ENCODE measurements around the gene HSBP1. TPM values are rescaled to one million over a fixed set of nuclear protein-coding genes. Genes with fewer than 3 reads are reported as not detected.

HSBP1 gene
- polyA plus RNA-seq, 2 of the 4 experiments (the other 2 are of a cell fraction), result 190 to 280 TPM

DNA sequence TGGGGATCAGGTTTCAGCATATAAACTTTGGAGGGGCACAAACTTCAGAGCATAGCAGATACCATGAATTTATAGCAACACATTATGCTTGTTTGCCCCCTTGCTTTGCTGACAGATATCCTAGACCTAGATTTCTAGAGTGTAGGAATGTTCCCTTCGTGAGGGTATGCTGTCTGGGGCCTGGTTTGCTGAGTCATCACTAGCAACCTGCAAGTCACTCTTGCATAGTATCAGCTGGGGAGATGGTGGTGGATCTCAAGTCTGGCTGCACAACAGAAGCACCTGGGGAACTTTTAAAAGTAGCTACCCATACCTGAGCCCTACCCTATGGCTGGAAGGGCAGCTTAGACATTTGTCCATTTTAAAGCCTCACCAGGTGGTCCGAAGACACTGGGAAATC, 22.3 kb upstream of the HSBP1 start:
- CTCF ChIA-PET, result interaction anchor here (1.1 to 1.5 kb wide), 2 partner anchors 21 to 41 kb away, joined by 3 to 4 read pairs; no protein-coding TSS in a partner anchor
- TF ChIP-seq ZFP36 (IDR thresholded peaks at IDR 0.05; ENCODE audit: borderline replicate concordance, partially characterized antibody) (no peak), JUNB (IDR thresholded peaks at IDR 0.05) (no peak), NFE2L2 (conservative IDR thresholded peaks at IDR 0.05; ENCODE audit: low read length) (peak; percentile 49; the same call in 1 of the 2 replicates), PHF8 (IDR thresholded peaks at IDR 0.05; ENCODE audit: borderline replicate concordance, low read depth) (no peak), MAFK (IDR thresholded peaks at IDR 0.05; ENCODE audit: partially characterized antibody) (peak; percentile 84)
- WGBS (ENCODE audit: missing lambda C conversion rate), result 21% methylated on average over 2 of the region's 2 CpGs
- no peak for FAIRE-seq
- H3K4me1 ChIP-seq, result no peaks in the 10 kb centered on the region
- H3K4me2 ChIP-seq, result no peak overlapping the region
- no peak for ATAC-seq
- POLR2A ChIA-PET, result no interaction called here
- H3K9me3 ChIP-seq, result no peaks in the 10 kb centered on the region
- H3K4me3 ChIP-seq, result no peak overlapping the region
- no peak overlapping the region for H3K27ac ChIP-seq
- no peak for DNase-seq (ENCODE audit: low read depth in 1 of 2, low spot score in 1 of 2)

DNA sequence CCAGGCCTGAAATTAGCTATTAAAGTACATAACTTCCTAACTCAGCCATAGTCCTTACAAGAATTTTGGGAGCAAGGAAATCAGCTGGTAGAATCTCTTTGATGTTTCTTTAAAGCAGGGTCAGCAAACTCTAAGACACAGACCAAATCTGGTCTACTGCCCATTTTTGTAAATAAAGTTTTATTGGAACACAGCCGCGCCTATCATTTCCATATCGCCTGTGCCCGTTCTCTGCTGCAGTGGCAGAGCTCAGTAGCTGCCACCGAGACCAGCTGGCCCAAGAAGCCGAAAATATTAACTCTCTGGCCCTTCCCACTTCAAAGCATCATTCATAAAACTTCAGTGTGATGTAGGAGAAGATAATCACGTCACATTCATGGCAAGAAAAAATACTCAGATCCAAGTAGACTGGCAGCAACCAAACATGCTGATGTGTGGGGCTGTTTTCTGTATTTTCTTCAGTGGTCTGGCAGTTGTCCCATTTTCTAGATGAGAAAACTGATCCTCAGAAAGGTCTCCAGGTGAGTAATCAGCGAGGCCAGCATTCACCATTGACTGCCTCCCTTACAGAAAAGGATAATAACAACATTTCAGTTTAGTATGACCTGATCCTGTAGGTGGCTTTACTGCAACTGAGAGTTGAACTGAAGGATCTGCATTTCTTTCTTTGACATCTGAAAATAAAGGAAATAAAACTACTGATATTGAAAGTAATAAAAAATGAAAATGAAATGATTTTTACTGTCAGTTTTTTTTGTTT, 18.0 kb upstream of the HSBP1 start:
- Histone ChIP-seq H3K4me1 (no peaks in the 10 kb centered on the region), H3K4me3 (no peak overlapping the region), H3K27ac (no peak overlapping the region), H3K9me3 (no peaks in the 10 kb centered on the region), H3K4me2 (no peak overlapping the region)
- no peak for FAIRE-seq
- no peak for ATAC-seq
- TF ChIP-seq FOSB (CRISPR knock-in tag; IDR thresholded peaks at IDR 0.05) (no peak), RFX5 (IDR thresholded peaks at IDR 0.05) (no peak), BCL3 (IDR thresholded peaks at IDR 0.05) (no peak), GATA3 (IDR thresholded peaks at IDR 0.05; ENCODE audit: borderline replicate concordance) (no peak), EP300 (IDR thresholded peaks at IDR 0.05) (no peak), ZC3H11A (IDR thresholded peaks at IDR 0.05) (no peak), TP53 (CRISPR knock-in tag; IDR thresholded peaks at IDR 0.05) (no peak), ZNF302 (CRISPR knock-in tag; IDR thresholded peaks at IDR 0.05) (no peak), TFCP2L1 (CRISPR knock-in tag; IDR thresholded peaks at IDR 0.05) (no peak), MYC (IDR thresholded peaks at IDR 0.05; ENCODE audit: borderline replicate concordance, low read length) (no peak), EHMT2 (IDR thresholded peaks at IDR 0.05; ENCODE audit: low read depth) (no peak), HOXB13 (CRISPR knock-in tag; IDR thresholded peaks at IDR 0.05; ENCODE audit: low read depth) (no peak)
- TF ChIP-seq, protein P1, sequence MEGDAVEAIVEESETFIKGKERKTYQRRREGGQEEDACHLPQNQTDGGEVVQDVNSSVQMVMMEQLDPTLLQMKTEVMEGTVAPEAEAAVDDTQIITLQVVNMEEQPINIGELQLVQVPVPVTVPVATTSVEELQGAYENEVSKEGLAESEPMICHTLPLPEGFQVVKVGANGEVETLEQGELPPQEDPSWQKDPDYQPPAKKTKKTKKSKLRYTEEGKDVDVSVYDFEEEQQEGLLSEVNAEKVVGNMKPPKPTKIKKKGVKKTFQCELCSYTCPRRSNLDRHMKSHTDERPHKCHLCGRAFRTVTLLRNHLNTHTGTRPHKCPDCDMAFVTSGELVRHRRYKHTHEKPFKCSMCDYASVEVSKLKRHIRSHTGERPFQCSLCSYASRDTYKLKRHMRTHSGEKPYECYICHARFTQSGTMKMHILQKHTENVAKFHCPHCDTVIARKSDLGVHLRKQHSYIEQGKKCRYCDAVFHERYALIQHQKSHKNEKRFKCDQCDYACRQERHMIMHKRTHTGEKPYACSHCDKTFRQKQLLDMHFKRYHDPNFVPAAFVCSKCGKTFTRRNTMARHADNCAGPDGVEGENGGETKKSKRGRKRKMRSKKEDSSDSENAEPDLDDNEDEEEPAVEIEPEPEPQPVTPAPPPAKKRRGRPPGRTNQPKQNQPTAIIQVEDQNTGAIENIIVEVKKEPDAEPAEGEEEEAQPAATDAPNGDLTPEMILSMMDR (IDR thresholded peaks at IDR 0.05), result no peak
- WGBS (ENCODE audit: missing lambda C conversion rate), result 39% methylated on average over 8 of the region's 8 CpGs
- CTCF ChIA-PET, result no interaction called here
- no peak for DNase-seq (ENCODE audit: low read depth in 1 of 2, low spot score in 1 of 2)
- POLR2A ChIA-PET, result no interaction called here

DNA sequence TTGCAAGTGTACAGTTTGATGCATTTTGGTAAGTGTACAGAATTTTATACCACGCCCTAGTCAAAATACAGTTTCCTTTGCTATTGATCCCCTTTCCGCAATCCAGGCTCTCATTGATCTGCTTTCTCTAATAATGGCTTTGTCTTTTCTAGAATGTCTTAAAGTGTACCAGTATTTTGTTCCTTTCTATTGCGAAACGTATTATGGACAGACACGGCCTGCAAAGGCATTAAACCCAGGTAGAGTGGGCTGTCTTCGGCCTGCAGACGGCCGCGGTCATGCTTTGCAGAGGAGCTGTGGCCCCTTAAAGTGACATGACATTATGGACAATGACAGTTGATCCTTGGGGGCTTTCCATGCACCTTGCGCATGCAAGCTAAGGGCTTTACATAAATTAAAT, 15.9 kb upstream of the HSBP1 start:
- ChIA-PET POLR2A (no interaction called here), CTCF (interaction anchor here (1.1 kb wide), 2 partner anchors 9 to 14 kb away, joined by 3 read pairs; no protein-coding TSS in a partner anchor)
- no peak for DNase-seq (ENCODE audit: low read depth in 1 of 2, low spot score in 1 of 2)
- no peak overlapping the region for H3K27ac ChIP-seq
- H3K4me2 ChIP-seq, result no peak overlapping the region
- H3K9me3 ChIP-seq, result no peaks in the 10 kb centered on the region
- no peak for ATAC-seq
- no peak for FAIRE-seq
- 65% methylated on average over 10 of the region's 10 CpGs for WGBS (ENCODE audit: missing lambda C conversion rate)
- TF ChIP-seq CEBPB (IDR thresholded peaks at IDR 0.05), result 0 out of 4 replicates have a peak, but pooled peaks of 1 of the 2 experiments have one; percentile 26
- TF ChIP-seq MAFK (IDR thresholded peaks at IDR 0.05; ENCODE audit: partially characterized antibody), result no peak
- no peak overlapping the region for H3K4me3 ChIP-seq
- H3K4me1 ChIP-seq, result no peaks in the 10 kb centered on the region
